ENCODE measurements around the gene SLC4A4.

- TF ChIP-seq, protein P1, sequence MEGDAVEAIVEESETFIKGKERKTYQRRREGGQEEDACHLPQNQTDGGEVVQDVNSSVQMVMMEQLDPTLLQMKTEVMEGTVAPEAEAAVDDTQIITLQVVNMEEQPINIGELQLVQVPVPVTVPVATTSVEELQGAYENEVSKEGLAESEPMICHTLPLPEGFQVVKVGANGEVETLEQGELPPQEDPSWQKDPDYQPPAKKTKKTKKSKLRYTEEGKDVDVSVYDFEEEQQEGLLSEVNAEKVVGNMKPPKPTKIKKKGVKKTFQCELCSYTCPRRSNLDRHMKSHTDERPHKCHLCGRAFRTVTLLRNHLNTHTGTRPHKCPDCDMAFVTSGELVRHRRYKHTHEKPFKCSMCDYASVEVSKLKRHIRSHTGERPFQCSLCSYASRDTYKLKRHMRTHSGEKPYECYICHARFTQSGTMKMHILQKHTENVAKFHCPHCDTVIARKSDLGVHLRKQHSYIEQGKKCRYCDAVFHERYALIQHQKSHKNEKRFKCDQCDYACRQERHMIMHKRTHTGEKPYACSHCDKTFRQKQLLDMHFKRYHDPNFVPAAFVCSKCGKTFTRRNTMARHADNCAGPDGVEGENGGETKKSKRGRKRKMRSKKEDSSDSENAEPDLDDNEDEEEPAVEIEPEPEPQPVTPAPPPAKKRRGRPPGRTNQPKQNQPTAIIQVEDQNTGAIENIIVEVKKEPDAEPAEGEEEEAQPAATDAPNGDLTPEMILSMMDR (IDR thresholded peaks at IDR 0.05) = no peak
- no peak for TF ChIP-seq ELF4 (CRISPR knock-in tag; IDR thresholded peaks at IDR 0.05; ENCODE audit: low read depth)
Observed at GRCh38 chr4:71292228-71292627, 46.6 kb upstream of the SLC4A4 start.
